BJ (cell line): ENCODE data around the gene OSBPL5. TPM values are rescaled to one million over a fixed set of nuclear protein-coding genes. Genes with fewer than 3 reads are reported as not detected.

Experiments
- CTCF ChIA-PET: fragments of 350-600 bp; formaldehyde crosslinking; extraction: SDS; loops from one replicate; lab custom pipeline; 2021; ENCODE audit warnings: antibody characterized with exemption, inconsistent platforms; lab: Yijun Ruan, JAX
- POLR2A ChIA-PET: fragments of 300-600 bp; sonication (Branson Sonifier 250); formaldehyde crosslinking; extraction: SDS; loops from one replicate; lab custom pipeline; 2021; ENCODE audit warnings: antibody characterized with exemption; lab: Charles Lee
- DNase-seq: peaks from one replicate; pipeline ENCODE4 v3.0.0-alpha.2; 2011; ENCODE audit warnings: low read depth
- H3K27me3 ChIP-seq: 2 replicates; pipeline ENCODE4 v1.6.0; 2011; ENCODE audit warnings: low read length; ENCODE audit not compliant: control insufficient read depth, insufficient read depth
- H3K36me3 ChIP-seq: 2 replicates; pipeline ENCODE4 v1.5.1; 2011; ENCODE audit warnings: low read length; ENCODE audit not compliant: control insufficient read depth, insufficient read depth
- H3K4me3 ChIP-seq: 2 replicates; pipeline ENCODE4 v1.5.1; 2011; ENCODE audit warnings: low read depth, mild to moderate bottlenecking, control low read depth, low read length
- CTCF ChIP-seq: IDR thresholded peaks from 2 replicates; pipeline ENCODE4 v1.5.1; 2011; ENCODE audit warnings: low read depth, mild to moderate bottlenecking, control low read depth, inconsistent platforms, low read length, moderate library complexity; ENCODE audit not compliant: insufficient read depth
- polyA plus RNA-seq: library from polyadenylated mRNA; depleted of rRNA; stranded (reverse); fragments of >200 nt; gene quantifications from 2 replicates; pipeline ENCODE4 v1.2.3, GENCODE V29; 2011

OSBPL5 gene
- polyA plus RNA-seq, 1 experiment = 20.8 TPM

GRCh38 chr11:3147257-3147619 lies 17.9 kb downstream of the OSBPL5 start:
- no peak for TF ChIP-seq CTCF
- H3K4me3 ChIP-seq = no peak overlapping the region
- no peak for DNase-seq
- H3K36me3 ChIP-seq = peaks cover 9% of the 10 kb centered on the region
- H3K27me3 ChIP-seq = no peaks in the 10 kb centered on the region
- ChIA-PET POLR2A (no interaction called here), CTCF (no interaction called here)

GRCh38 chr11:3146612-3147256 lies 18.4 kb downstream of the OSBPL5 start:
- POLR2A ChIA-PET = no interaction called here
- CTCF ChIA-PET = no interaction called here
- no peak for DNase-seq

GRCh38 chr11:3145206-3145520 lies 19.9 kb downstream of the OSBPL5 start:
- Histone ChIP-seq H3K4me3 (no peak overlapping the region), H3K36me3 (peaks cover 9% of the 10 kb centered on the region), H3K27me3 (no peaks in the 10 kb centered on the region)
- ChIA-PET CTCF (no interaction called here), POLR2A (no interaction called here)
- no peak for DNase-seq
- TF ChIP-seq CTCF = no peak

More at GRCh38 chr11:3146612-3147256, 18.4 kb downstream of the OSBPL5 start:
- H3K36me3 ChIP-seq = peaks cover 10% of the 10 kb centered on the region
- H3K27me3 ChIP-seq = no peaks in the 10 kb centered on the region
- no peak for TF ChIP-seq CTCF
- H3K4me3 ChIP-seq = no peak overlapping the region

GRCh38 chr11:3144296-3145205 lies 20.6 kb downstream of the OSBPL5 start:
- ChIA-PET POLR2A (no interaction called here), CTCF (interaction anchor here (1.1 kb wide), 1 partner anchor 53 kb away, joined by 3 read pairs; no protein-coding TSS in a partner anchor)
- DNase-seq = no peak
- Histone ChIP-seq H3K27me3 (no peaks in the 10 kb centered on the region), H3K4me3 (no peak overlapping the region), H3K36me3 (peaks cover 9% of the 10 kb centered on the region)
- TF ChIP-seq CTCF = no peak

GRCh38 chr11:3143136-3143880 lies 21.8 kb downstream of the OSBPL5 start:
- POLR2A ChIA-PET = no interaction called here
- no peak for TF ChIP-seq CTCF
- DNase-seq = no peak
- H3K27me3 ChIP-seq = no peaks in the 10 kb centered on the region
- CTCF ChIA-PET = interaction anchor here (1.1 kb wide), 1 partner anchor 52 kb away, joined by 3 read pairs; no protein-coding TSS in a partner anchor
- H3K4me3 ChIP-seq = no peak overlapping the region
- H3K36me3 ChIP-seq = peaks cover 9% of the 10 kb centered on the region
